ENCODE measurements around the gene LRMDA.

- TF ChIP-seq CTCF (conservative IDR thresholded peaks at IDR 0.05; ENCODE audit: low read depth, low read length), result no peak
- no peak for TF ChIP-seq EZH2 (IDR thresholded peaks at IDR 0.05; ENCODE audit: low read length, unreplicated experiment)
- TF ChIP-seq EZH2phosphoT487 (IDR thresholded peaks at IDR 0.05; ENCODE audit: borderline replicate concordance, low read length), result no peak
These were observed 275.8 kb downstream of the LRMDA start for GRCh38 chr10:75707080-75707840.
